HepG2 (cell line): ENCODE measurements around the gene IGF2BP1. TPM values are rescaled to one million over a fixed set of nuclear protein-coding genes. Genes with fewer than 3 reads are reported as not detected.
A peak's percentile ranks its signal among the peaks of the same experiment; 100 is the strongest.

ENCODE experiments used
- CEBPB ChIP-seq: IDR thresholded peaks from 2 replicates; pipeline ENCODE4 v1.6.1; 2011; ENCODE audit warnings: low read depth, low read length, improper control_type of control experiment, borderline replicate concordance
- ELF4 ChIP-seq: sonication (generic); formaldehyde crosslinking; IDR thresholded peaks from 2 replicates; pipeline ENCODE4 v1.5.0; 2020; ENCODE audit warnings: missing genetic modification reagents, mild to moderate bottlenecking, moderate library complexity, borderline replicate concordance
- FUBP1 ChIP-seq: sonication (generic); formaldehyde crosslinking; IDR thresholded peaks from 2 replicates; pipeline ENCODE4 v1.5.1; 2020; ENCODE audit warnings: missing genetic modification reagents, mild to moderate bottlenecking, borderline replicate concordance
- KAT2B ChIP-seq: fragments of 150-350 bp; IDR thresholded peaks from 2 replicates; pipeline ENCODE4 v1.6.1; 2014; ENCODE audit warnings: low read depth, low read length, borderline replicate concordance
- KDM5B ChIP-seq: sonication (generic); formaldehyde crosslinking; IDR thresholded peaks from 2 replicates; pipeline ENCODE4 v1.4.0; 2020; ENCODE audit warnings: missing genetic modification reagents, mild to moderate bottlenecking, borderline replicate concordance
- KLF9 ChIP-seq: IDR thresholded peaks from 2 replicates; pipeline ENCODE4 v1.6.1; 2016; ENCODE audit warnings: low read depth
- MAZ ChIP-seq, 2 experiments: sonication (generic) in 1 of 2; formaldehyde crosslinking in 1 of 2; IDR thresholded peaks; 2 replicates each; pipeline versions ENCODE4 v1.5.0 to v1.6.1; 2012 to 2020; ENCODE audit warnings: low read depth in 2 of 2, mild to moderate bottlenecking in 2 of 2, borderline replicate concordance in 1 of 2, improper control_type of control experiment in 1 of 2, low read length in 1 of 2, missing genetic modification reagents in 1 of 2, moderate library complexity in 1 of 2
- MEF2D ChIP-seq: sonication (generic); formaldehyde crosslinking; IDR thresholded peaks from 2 replicates; pipeline ENCODE4 v1.5.1; 2020; ENCODE audit warnings: mild to moderate bottlenecking, missing genetic modification reagents
- MTA3 ChIP-seq: sonication (generic); formaldehyde crosslinking; IDR thresholded peaks from 2 replicates; pipeline ENCODE4 v1.4.0; 2020; ENCODE audit warnings: missing genetic modification reagents
- NFE2L1 ChIP-seq: sonication (generic); formaldehyde crosslinking; IDR thresholded peaks from 2 replicates; pipeline ENCODE4 v1.4.0; 2020; ENCODE audit warnings: missing genetic modification reagents, mild to moderate bottlenecking, borderline replicate concordance
- NFKBIZ ChIP-seq: IDR thresholded peaks from 2 replicates; pipeline ENCODE4 v1.6.1; 2018; ENCODE audit warnings: missing genetic modification reagents, missing compliant biosample characterization
- RFX3 ChIP-seq: IDR thresholded peaks from 2 replicates; pipeline ENCODE4 v1.6.1; 2016; ENCODE audit warnings: missing biosample characterization, missing genetic modification reagents
- SIN3A ChIP-seq: IDR thresholded peaks from 2 replicates; pipeline ENCODE4 v1.6.1; 2011; ENCODE audit warnings: low read depth, mild to moderate bottlenecking, control low read depth, low read length, borderline replicate concordance
- STAT5B ChIP-seq: sonication (generic); formaldehyde crosslinking; IDR thresholded peaks from 2 replicates; pipeline ENCODE4 v1.4.0; 2020; ENCODE audit warnings: missing genetic modification reagents
- YY1 ChIP-seq: IDR thresholded peaks from 2 replicates; pipeline ENCODE4 v1.6.1; 2011; ENCODE audit warnings: low read length, low read depth, moderate library complexity, mild to moderate bottlenecking; ENCODE audit not compliant: insufficient read depth, insufficient replicate concordance
- ZNF121 ChIP-seq: sonication (generic); formaldehyde crosslinking; IDR thresholded peaks from 2 replicates; pipeline ENCODE4 v1.5.0; 2020; ENCODE audit warnings: mild to moderate bottlenecking, missing genetic modification reagents
- ZNF274 ChIP-seq: sonication (generic); formaldehyde crosslinking; IDR thresholded peaks from 2 replicates; pipeline ENCODE4 v1.5.1; 2020; ENCODE audit warnings: mild to moderate bottlenecking, missing genetic modification reagents
- ZNF451 ChIP-seq: sonication (generic); formaldehyde crosslinking; IDR thresholded peaks from 2 replicates; pipeline ENCODE4 v1.5.0; 2020; ENCODE audit warnings: mild to moderate bottlenecking, missing genetic modification reagents
- ZNF530 ChIP-seq: sonication (generic); formaldehyde crosslinking; IDR thresholded peaks from 2 replicates; pipeline ENCODE4 v1.5.0; 2020; ENCODE audit warnings: low read depth, mild to moderate bottlenecking, missing genetic modification reagents
- ZNF546 ChIP-seq: sonication (generic); formaldehyde crosslinking; conservative IDR thresholded peaks from 2 replicates; pipeline ENCODE4 v1.8.1; 2023; ENCODE audit warnings: mild to moderate bottlenecking, missing genetic modification reagents
- ZNF775 ChIP-seq: sonication (generic); formaldehyde crosslinking; IDR thresholded peaks from 2 replicates; pipeline ENCODE4 v1.4.0; 2020; ENCODE audit warnings: missing genetic modification reagents, mild to moderate bottlenecking, moderate library complexity, borderline replicate concordance
- ZSCAN9 ChIP-seq: IDR thresholded peaks from 2 replicates; pipeline ENCODE4 v1.6.1; 2016; ENCODE audit warnings: borderline replicate concordance
- polyA plus RNA-seq, 8 experiments: library from polyadenylated mRNA; depleted of rRNA in 3 of 8; stranded (reverse) in 7 of 8; unstranded in 1 of 8; fragments of >200 nt; fragmentation: Illumina TruSeq in 4 of 8; extraction: Trizol in 4 of 8; gene quantifications; 2 replicates each; pipeline versions ENCODE4 v1.2.1 to v1.2.3, GENCODE V29; 2011 to 2016; ENCODE audit warnings: low read depth in 4 of 8, missing spikeins in 1 of 8, mixed read lengths in 1 of 8; ENCODE audit not compliant: insufficient read depth in 1 of 8
- total RNA-seq, 5 experiments: library from RNA; depleted of rRNA; stranded (reverse); fragments of >200 nt; fragmentation: Illumina TruSeq; extraction: Trizol; gene quantifications; 2 replicates each; pipeline ENCODE4 v1.2.3, GENCODE V29; 2016; ENCODE audit warnings: low read depth in 1 of 5
- TF ChIP-seq, protein P1 (sequence below): sonication (generic); formaldehyde crosslinking; IDR thresholded peaks from 2 replicates; pipeline ENCODE4 v1.9.0; 2022; ENCODE audit warnings: missing genetic modification reagents, mild to moderate bottlenecking, borderline replicate concordance
- TF ChIP-seq, protein P2 (sequence below): sonication (generic); formaldehyde crosslinking; IDR thresholded peaks from 2 replicates; pipeline ENCODE4 v1.5.1; 2020; ENCODE audit warnings: missing genetic modification reagents, mild to moderate bottlenecking, borderline replicate concordance

Gene IGF2BP1
- total and polyA plus RNA-seq, 2 of the 13 experiments (the other 11 are each of a cell fraction or from before 2014, with no cell fraction given) = 29.7 to 75.1 TPM

DNA sequence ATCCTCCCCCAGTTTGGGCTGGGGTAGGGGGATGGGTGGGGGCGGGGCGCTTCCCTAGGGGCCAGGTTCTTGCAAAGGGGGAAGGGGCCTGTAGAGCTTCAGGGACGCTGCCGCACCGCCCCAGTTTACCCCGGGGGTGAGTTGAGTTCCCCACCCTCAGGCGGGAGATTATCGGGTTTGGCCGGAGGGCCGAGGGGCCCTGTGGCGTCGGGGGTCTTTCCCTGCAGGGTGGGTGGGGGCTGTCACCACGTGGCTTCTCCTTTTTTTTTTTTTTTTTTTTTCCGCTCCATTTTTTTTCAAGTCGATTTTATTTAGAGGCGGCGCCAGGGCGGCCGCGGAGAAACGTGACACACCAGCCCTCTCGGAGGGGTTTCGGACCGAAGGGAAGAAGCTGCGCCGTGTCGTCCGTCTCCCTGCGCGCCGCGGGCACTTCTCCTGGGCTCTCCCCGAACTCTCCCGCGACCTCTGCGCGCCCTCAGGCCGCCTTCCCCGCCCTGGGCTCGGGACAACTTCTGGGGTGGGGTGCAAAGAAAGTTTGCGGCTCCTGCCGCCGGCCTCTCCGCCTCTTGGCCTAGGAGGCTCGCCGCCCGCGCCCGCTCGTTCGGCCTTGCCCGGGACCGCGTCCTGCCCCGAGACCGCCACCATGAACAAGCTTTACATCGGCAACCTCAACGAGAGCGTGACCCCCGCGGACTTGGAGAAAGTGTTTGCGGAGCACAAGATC is at the start of gene IGF2BP1 (continued):
- TF ChIP-seq, protein P1, sequence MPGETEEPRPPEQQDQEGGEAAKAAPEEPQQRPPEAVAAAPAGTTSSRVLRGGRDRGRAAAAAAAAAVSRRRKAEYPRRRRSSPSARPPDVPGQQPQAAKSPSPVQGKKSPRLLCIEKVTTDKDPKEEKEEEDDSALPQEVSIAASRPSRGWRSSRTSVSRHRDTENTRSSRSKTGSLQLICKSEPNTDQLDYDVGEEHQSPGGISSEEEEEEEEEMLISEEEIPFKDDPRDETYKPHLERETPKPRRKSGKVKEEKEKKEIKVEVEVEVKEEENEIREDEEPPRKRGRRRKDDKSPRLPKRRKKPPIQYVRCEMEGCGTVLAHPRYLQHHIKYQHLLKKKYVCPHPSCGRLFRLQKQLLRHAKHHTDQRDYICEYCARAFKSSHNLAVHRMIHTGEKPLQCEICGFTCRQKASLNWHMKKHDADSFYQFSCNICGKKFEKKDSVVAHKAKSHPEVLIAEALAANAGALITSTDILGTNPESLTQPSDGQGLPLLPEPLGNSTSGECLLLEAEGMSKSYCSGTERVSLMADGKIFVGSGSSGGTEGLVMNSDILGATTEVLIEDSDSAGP (CRISPR knock-in tag) = no peak; the same call in 1 of the 2 replicates
- TF ChIP-seq ZSCAN9 (CRISPR knock-in tag) (peak; percentile 30; the same call in 1 of the 2 replicates), ELF4 (CRISPR knock-in tag) (no peak), RFX3 (CRISPR knock-in tag) (no peak), MTA3 (CRISPR knock-in tag) (no peak), CEBPB (no peak), KDM5B (no peak), MAZ (IDR thresholded peaks at IDR 0.05; ENCODE audit: borderline replicate concordance, low read depth, low read length) (peak; percentile 37; the same call in 1 of the 2 replicates), MAZ (CRISPR knock-in tag; IDR thresholded peaks at IDR 0.05; ENCODE audit: low read depth) (peak; percentile 58; the same call in 1 of the 2 replicates), STAT5B (no peak), MEF2D (no peak), ZNF546 (CRISPR knock-in tag) (no peak), NFKBIZ (CRISPR knock-in tag) (0 out of 2 replicates have a peak, but pooled peaks have one; percentile 46), NFE2L1 (no peak), ZNF121 (CRISPR knock-in tag) (no peak), ZNF451 (CRISPR knock-in tag) (no peak), YY1 (no peak), FUBP1 (CRISPR knock-in tag) (no peak), ZNF274 (CRISPR knock-in tag) (peak; percentile 68; the same call in 1 of the 2 replicates), SIN3A (peak; percentile 86; the same call in 1 of the 2 replicates), ZNF530 (CRISPR knock-in tag) (no peak), KLF9 (no peak; the same call in 1 of the 2 replicates), ZNF775 (no peak), KAT2B (no peak)
- TF ChIP-seq, protein P2, sequence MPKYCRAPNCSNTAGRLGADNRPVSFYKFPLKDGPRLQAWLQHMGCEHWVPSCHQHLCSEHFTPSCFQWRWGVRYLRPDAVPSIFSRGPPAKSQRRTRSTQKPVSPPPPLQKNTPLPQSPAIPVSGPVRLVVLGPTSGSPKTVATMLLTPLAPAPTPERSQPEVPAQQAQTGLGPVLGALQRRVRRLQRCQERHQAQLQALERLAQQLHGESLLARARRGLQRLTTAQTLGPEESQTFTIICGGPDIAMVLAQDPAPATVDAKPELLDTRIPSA = 0 out of 2 replicates have a peak, but pooled peaks have one; percentile 61
